Activated T-cell treated with anti-CD3 and anti-CD28 coated beads, Interleukin-2, amount 50 U/mL, for 72 hours (primary cell): ENCODE measurements around the gene MFN2. TPM values are rescaled to one million over a fixed set of nuclear protein-coding genes. Genes with fewer than 3 reads are reported as not detected.

Experiments used
- ATAC-seq, 2 donors: fragments of 150-1000 bp; cut with Tn5 transposase; replicated peaks in 1 of 2; 2 replicates each; pipeline ENCODE4 v1.10.0; 2021; ENCODE audit warnings: moderate library complexity in 2 of 2, mild to moderate bottlenecking in 1 of 2
- DNase-seq, 2 donors: peaks; one replicate each; pipeline ENCODE4 v3.0.0; 2021 to 2022; ENCODE audit warnings: mixed read lengths in 1 of 2
- H3K27ac Mint-ChIP-seq: one replicate; pipeline ENCODE4 v1.8.0; 2022; ENCODE audit warnings: mild to moderate bottlenecking, moderate library complexity, mixed read lengths
- H3K27me3 Mint-ChIP-seq: one replicate; pipeline ENCODE4 v1.8.0; 2022; ENCODE audit warnings: low read depth, mixed read lengths
- H3K36me3 Mint-ChIP-seq, 2 donors: one replicate each; pipeline ENCODE4 v1.8.0; 2022; ENCODE audit warnings: mixed read lengths in 2 of 2, mild to moderate bottlenecking in 1 of 2; ENCODE audit not compliant: insufficient read depth in 2 of 2
- H3K4me1 Mint-ChIP-seq: one replicate; pipeline ENCODE4 v1.8.0; 2022; ENCODE audit warnings: low read depth, mixed read lengths
- H3K4me3 Mint-ChIP-seq, 2 donors: one replicate each; pipeline ENCODE4 v1.8.0; 2022; ENCODE audit warnings: mild to moderate bottlenecking in 2 of 2, mixed read lengths in 2 of 2, moderate library complexity in 2 of 2
- H3K9me3 Mint-ChIP-seq, 2 donors: one replicate each; pipeline ENCODE4 v1.8.0; 2022; ENCODE audit warnings: mixed read lengths in 2 of 2
- total RNA-seq, 2 donors: library from RNA; stranded (reverse); gene quantifications; one replicate each; pipeline ENCODE4 v1.2.3, GENCODE V29; 2022

Gene MFN2
- total RNA-seq, 2 donors from 2014 or later = 54.8 to 66.1 TPM

- Mint-ChIP-seq H3K4me3 (no peak overlapping the region), H3K4me1 (peaks cover 35% of the 10 kb centered on the region), H3K27me3 (no peaks in the 10 kb centered on the region), H3K36me3 (peaks cover 11 to 32% of the 10 kb centered on the region in 2 donors), H3K9me3 (no peaks in the 10 kb centered on the region), H3K27ac (no peak overlapping the region)
- ATAC-seq (no peak), DNase-seq (no peak)
Observed at GRCh38 chr1:12009318-12009947, 29.2 kb downstream of the MFN2 start.

- no peak overlapping the region for H3K27ac Mint-ChIP-seq
- ATAC-seq (no peak), DNase-seq (no peak)
- no peaks in the 10 kb centered on the region for H3K27me3 Mint-ChIP-seq
- peaks cover 8 to 28% of the 10 kb centered on the region in 2 donors for H3K36me3 Mint-ChIP-seq
- H3K9me3 Mint-ChIP-seq = no peaks in the 10 kb centered on the region
- H3K4me1 Mint-ChIP-seq = peaks cover 27% of the 10 kb centered on the region
- no peak overlapping the region for H3K4me3 Mint-ChIP-seq
Observed at GRCh38 chr1:12010746-12011570, 30.7 kb downstream of the MFN2 start.

- Mint-ChIP-seq H3K36me3 (peaks cover 6 to 22% of the 10 kb centered on the region in 2 donors), H3K9me3 (no peaks in the 10 kb centered on the region), H3K4me1 (peaks cover 27% of the 10 kb centered on the region), H3K4me3 (peak overlapping the region in 1 of 2 donors; percentile 9), H3K27me3 (no peaks in the 10 kb centered on the region), H3K27ac (peak overlapping the region; percentile 67)
- ATAC-seq (no peak), DNase-seq (no peak)
Observed at GRCh38 chr1:12011998-12012397, 31.8 kb downstream of the MFN2 start.

DNA sequence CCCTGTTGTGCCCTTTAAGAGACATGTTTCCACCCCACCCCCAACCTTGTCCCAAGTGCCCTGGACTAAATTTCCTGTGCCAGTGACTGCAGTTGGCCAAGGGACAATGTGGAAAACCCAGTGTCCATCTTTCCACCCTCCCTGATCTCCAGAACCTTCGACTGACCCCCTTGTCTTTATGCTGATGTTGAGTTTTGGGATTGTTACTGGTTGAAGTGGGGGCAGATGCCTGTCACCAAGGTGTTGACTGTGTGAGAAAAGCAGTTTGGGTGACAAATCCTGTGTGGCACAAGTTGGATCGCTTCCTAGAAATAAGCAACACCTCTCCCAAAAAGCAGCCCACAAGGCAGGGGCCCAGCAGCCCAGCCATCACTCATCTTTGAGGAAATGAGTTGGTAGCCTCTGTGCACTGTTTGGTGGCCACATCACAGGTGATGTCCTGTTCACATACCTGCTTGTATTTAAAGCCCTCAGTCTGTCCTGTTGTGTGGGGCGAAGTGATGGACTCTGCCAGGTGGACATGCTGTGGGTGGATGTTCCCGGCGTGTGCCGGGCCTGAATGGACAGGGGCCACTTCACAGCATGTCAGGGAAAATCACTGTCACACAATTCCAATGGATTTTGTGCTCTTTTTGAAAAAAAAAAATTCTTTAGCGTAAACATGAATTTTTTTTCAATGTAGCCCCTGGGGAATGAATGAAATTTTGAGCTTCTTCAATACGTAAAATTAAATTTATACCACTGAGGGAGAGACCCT lies 32.5 kb downstream of the MFN2 start:
- peaks cover 27% of the 10 kb centered on the region for H3K4me1 Mint-ChIP-seq
- ATAC-seq = peak; percentile 45 to 58
- no peaks in the 10 kb centered on the region for H3K9me3 Mint-ChIP-seq
- H3K4me3 Mint-ChIP-seq = peak overlapping the region; percentile 20 to 56
- H3K27ac Mint-ChIP-seq = peak overlapping the region; percentile 91
- peak in 1 of 2 donors; percentile 21 for DNase-seq
- H3K36me3 Mint-ChIP-seq = peaks cover 2 to 16% of the 10 kb centered on the region in 2 donors
- no peaks in the 10 kb centered on the region for H3K27me3 Mint-ChIP-seq

- Mint-ChIP-seq H3K4me1 (peaks cover 27% of the 10 kb centered on the region), H3K4me3 (peak overlapping the region; percentile 62 to 74), H3K9me3 (no peaks in the 10 kb centered on the region), H3K27ac (peak overlapping the region; percentile 91), H3K36me3 (peaks cover 4 to 14% of the 10 kb centered on the region in 2 donors), H3K27me3 (no peaks in the 10 kb centered on the region)
- DNase-seq (peak in 1 of 2 donors; percentile 28), ATAC-seq (no peak)
Observed at GRCh38 chr1:12014141-12014991, 34.1 kb downstream of the MFN2 start.

DNA sequence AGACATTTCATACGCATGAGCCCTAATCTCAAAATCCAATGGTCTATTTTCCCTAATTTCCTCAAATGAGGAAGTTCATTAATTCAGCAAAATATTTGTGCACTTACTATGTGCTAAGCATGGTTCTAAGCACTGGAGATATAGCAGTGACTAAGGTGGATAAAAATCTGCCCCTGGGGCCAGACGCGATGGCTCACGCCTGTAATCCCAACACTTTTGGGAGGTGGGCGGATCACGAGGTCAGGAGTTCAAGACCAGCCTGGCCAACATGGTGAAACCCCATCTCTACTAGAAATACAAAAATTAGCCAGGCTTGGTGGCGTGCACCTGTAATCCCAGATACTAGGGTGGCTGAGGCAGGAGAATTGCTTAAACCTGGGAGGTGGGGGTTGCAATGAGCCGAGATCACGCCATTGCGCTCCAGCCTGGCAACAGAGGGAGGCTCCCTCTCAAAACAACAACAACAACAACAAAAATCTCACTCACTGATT lies 34.8 kb downstream of the MFN2 start:
- H3K27ac Mint-ChIP-seq = peak overlapping the region; percentile 91

GRCh38 chr1:12015499-12015898 lies 35.3 kb downstream of the MFN2 start:
- H3K4me1 Mint-ChIP-seq = peaks cover 27% of the 10 kb centered on the region
- H3K27ac Mint-ChIP-seq = no peak overlapping the region
- DNase-seq = no peak
- no peaks in the 10 kb centered on the region for H3K27me3 Mint-ChIP-seq
- H3K36me3 Mint-ChIP-seq = peaks cover 4 to 10% of the 10 kb centered on the region in 2 donors
- H3K9me3 Mint-ChIP-seq = no peaks in the 10 kb centered on the region
- no peak for ATAC-seq
- H3K4me3 Mint-ChIP-seq = no peak overlapping the region

More for the DNA sequence above, 34.8 kb downstream of the MFN2 start:
- H3K4me3 Mint-ChIP-seq = no peak overlapping the region
- peaks cover 27% of the 10 kb centered on the region for H3K4me1 Mint-ChIP-seq
- ATAC-seq (no peak), DNase-seq (no peak)
- H3K27me3 Mint-ChIP-seq = no peaks in the 10 kb centered on the region
- peaks cover 4 to 10% of the 10 kb centered on the region in 2 donors for H3K36me3 Mint-ChIP-seq
- no peaks in the 10 kb centered on the region for H3K9me3 Mint-ChIP-seq

DNA sequence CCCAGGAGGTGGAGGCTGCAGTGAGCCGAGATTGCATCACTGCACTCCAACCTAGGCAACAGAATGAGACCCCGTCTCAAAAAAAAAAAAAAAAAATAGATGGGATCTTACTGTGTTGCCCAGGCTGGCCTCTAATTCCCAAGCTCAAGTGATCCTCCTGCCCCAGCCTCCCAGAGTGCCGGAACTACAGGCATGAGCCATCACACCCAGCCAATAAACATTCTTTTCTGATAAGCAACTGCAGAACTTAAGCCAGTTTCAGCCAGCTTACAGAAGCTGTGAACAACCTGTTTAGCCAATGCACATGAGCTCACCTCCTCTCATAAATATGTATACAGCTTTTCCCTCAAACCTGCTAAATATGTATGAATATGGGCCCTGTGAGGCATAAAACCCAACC lies 35.9 kb downstream of the MFN2 start:
- Mint-ChIP-seq H3K36me3 (peaks cover 4 to 6% of the 10 kb centered on the region in 2 donors), H3K9me3 (no peaks in the 10 kb centered on the region), H3K4me1 (peaks cover 27% of the 10 kb centered on the region), H3K27me3 (no peaks in the 10 kb centered on the region), H3K4me3 (no peak overlapping the region), H3K27ac (no peak overlapping the region)
- DNase-seq (no peak), ATAC-seq (no peak)

DNA sequence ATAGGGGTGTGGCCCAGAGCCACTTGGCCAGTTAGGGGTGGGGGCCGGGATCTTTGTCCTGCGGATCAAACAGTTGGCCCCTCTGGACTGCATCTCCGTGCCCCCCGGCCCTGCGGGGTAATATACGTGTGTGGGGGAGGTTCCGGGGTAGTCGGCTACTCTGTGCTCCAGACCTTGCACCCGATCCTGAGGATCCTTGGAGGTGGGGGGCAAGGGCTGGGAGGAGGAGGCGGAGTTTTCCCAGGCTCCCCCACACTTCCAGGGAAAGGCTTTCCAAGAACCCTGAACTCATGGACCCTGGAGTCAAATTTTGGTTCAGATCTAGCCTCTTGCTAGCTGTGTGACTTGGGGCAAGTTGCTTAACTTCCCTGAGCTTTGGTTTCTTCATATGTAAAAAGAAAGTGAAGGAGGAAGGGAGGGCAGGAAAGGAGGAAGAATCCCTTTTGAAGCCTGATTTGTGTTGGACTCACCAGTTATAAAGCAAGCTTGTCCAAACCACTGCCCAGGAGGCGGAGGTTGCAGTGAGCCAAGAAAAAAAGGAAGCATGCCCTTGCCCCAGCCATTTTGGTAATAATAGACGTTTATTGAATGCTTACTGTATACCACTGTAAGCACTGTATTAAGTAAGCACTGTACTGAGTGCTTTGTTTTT lies 39.7 kb downstream of the MFN2 start:
- DNase-seq (no peak), ATAC-seq (peak in 1 of 2 donors; percentile 1)
- peaks cover 3 to 12% of the 10 kb centered on the region in 2 donors for H3K36me3 Mint-ChIP-seq
- H3K9me3 Mint-ChIP-seq = no peaks in the 10 kb centered on the region
- H3K27me3 Mint-ChIP-seq = no peaks in the 10 kb centered on the region
- no peak overlapping the region for H3K27ac Mint-ChIP-seq
- peak overlapping the region; percentile 78 to 87 for H3K4me3 Mint-ChIP-seq
- peaks cover 1% of the 10 kb centered on the region for H3K4me1 Mint-ChIP-seq

DNA sequence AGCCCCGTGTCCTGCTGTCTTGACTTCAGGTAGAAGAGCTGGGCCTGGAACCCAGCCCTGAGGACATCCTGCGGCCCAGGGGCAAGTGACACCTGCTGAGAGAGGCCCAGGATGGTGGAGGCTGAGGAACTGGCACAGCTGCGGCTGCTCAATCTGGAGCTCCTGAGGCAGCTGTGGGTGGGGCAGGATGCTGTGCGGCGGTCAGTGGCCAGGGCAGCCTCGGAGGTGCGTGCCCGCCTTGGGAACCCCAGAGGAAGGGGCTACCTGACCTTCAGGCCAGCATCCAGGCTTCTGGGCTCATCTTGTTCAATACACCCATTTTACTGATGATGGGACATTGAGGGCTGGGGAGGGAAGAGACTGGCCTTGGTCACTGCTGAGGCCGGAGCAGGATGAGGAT lies 41.4 kb downstream of the MFN2 start:
- H3K27ac Mint-ChIP-seq = no peak overlapping the region
- ATAC-seq = no peak
- no peak overlapping the region for H3K4me3 Mint-ChIP-seq
- peaks cover 8 to 20% of the 10 kb centered on the region in 2 donors for H3K36me3 Mint-ChIP-seq
- no peaks in the 10 kb centered on the region for H3K9me3 Mint-ChIP-seq
- no peaks in the 10 kb centered on the region for H3K27me3 Mint-ChIP-seq
- no peak for DNase-seq
- H3K4me1 Mint-ChIP-seq = no peaks in the 10 kb centered on the region

- Mint-ChIP-seq H3K4me1 (no peaks in the 10 kb centered on the region), H3K27ac (no peak overlapping the region), H3K9me3 (no peaks in the 10 kb centered on the region), H3K36me3 (peaks cover 10 to 24% of the 10 kb centered on the region in 2 donors), H3K27me3 (no peaks in the 10 kb centered on the region), H3K4me3 (no peak overlapping the region)
- DNase-seq (no peak), ATAC-seq (no peak)
Observed at GRCh38 chr1:12022036-12022435, 41.8 kb downstream of the MFN2 start.

GRCh38 chr1:12026586-12026985 lies 46.3 kb downstream of the MFN2 start:
- Mint-ChIP-seq H3K4me1 (no peaks in the 10 kb centered on the region), H3K27ac (no peak overlapping the region), H3K27me3 (no peaks in the 10 kb centered on the region), H3K4me3 (no peak overlapping the region), H3K9me3 (no peaks in the 10 kb centered on the region), H3K36me3 (peaks cover 13 to 31% of the 10 kb centered on the region in 2 donors)
- DNase-seq (no peak), ATAC-seq (no peak)
